IMR-90 (cell line): Measurements from ENCODE around the gene COL13A1. TPM values are rescaled to one million over a fixed set of nuclear protein-coding genes. Genes with fewer than 3 reads are reported as not detected.

Source experiments
- ATAC-seq: fragments of 200-7000 bp; cut with Tn5 transposase; 2 replicates; pipeline ENCODE4 v1.9.1; 2020; ENCODE audit warnings: low read depth, mild to moderate bottlenecking, moderate library complexity
- BruUV-seq: library from RNA; stranded (reverse); fragments of 400-500 nt; replicated peaks from 2 replicates; lab custom pipeline; 2021; lab: Mats Ljungman, UMichigan
- CTCF ChIA-PET: fragments of 300-600 bp; formaldehyde crosslinking; extraction: SDS; loops from one replicate; lab custom pipeline; 2021; ENCODE audit warnings: antibody characterized with exemption; lab: Yijun Ruan, JAX
- POLR2A ChIA-PET: fragments of 300-600 bp; sonication (Branson Sonifier 250); formaldehyde crosslinking; loops from one replicate; lab custom pipeline; 2022; ENCODE audit warnings: antibody characterized with exemption; ENCODE audit not compliant: unreplicated experiment; lab: Charles Lee
- DNase-seq: peaks from one replicate; pipeline ENCODE4 v3.0.0; 2013
- H2AFZ ChIP-seq: replicated peaks from 2 replicates; pipeline ENCODE3; 2013; ENCODE audit warnings: low read length, mild to moderate bottlenecking; ENCODE audit not compliant: poor library complexity
- H2AK5ac ChIP-seq: 2 replicates; pipeline ENCODE4 v1.6.1; 2013; ENCODE audit warnings: low read depth, low read length, inconsistent platforms
- H2AK9ac ChIP-seq: replicated peaks from 2 replicates; pipeline ENCODE3; 2013; ENCODE audit warnings: mild to moderate bottlenecking, low read depth, low read length, moderate library complexity; ENCODE audit not compliant: poor library complexity
- H2BK120ac ChIP-seq: 2 replicates; pipeline ENCODE4 v1.6.1; 2013; ENCODE audit warnings: low read depth, low read length, inconsistent platforms
- H2BK15ac ChIP-seq: 3 replicates; pipeline ENCODE4 v1.6.1; 2013; ENCODE audit warnings: low read depth, low read length, inconsistent platforms
- H2BK20ac ChIP-seq: 2 replicates; pipeline ENCODE4 v1.6.1; 2013; ENCODE audit warnings: low read depth, mild to moderate bottlenecking, inconsistent platforms, low read length, moderate library complexity
- H2BK5ac ChIP-seq: 2 replicates; pipeline ENCODE4 v1.6.1; 2013; ENCODE audit warnings: mild to moderate bottlenecking, low read depth, low read length, inconsistent platforms; ENCODE audit not compliant: poor library complexity, severe bottlenecking
- H3K14ac ChIP-seq: replicated peaks from 2 replicates; pipeline ENCODE4 v1.6.1; 2013; ENCODE audit warnings: low read depth, low read length, inconsistent platforms
- H3K18ac ChIP-seq: 2 replicates; pipeline ENCODE4 v1.6.1; 2013; ENCODE audit warnings: low read depth, low read length, control low read depth
- H3K23ac ChIP-seq: 2 replicates; pipeline ENCODE4 v1.6.1; 2013; ENCODE audit warnings: low read depth, low read length, inconsistent platforms
- H3K27ac ChIP-seq: 2 replicates; pipeline ENCODE4 v1.5.1; 2013; ENCODE audit warnings: mild to moderate bottlenecking, control low read depth, low read length; ENCODE audit not compliant: insufficient read depth
- H3K27me3 ChIP-seq: 2 replicates; pipeline ENCODE4 v1.6.1; 2013; ENCODE audit warnings: low read length; ENCODE audit not compliant: control insufficient read depth, insufficient read depth
- H3K36me3 ChIP-seq: 2 replicates; pipeline ENCODE4 v1.6.1; 2013; ENCODE audit warnings: low read length, mixed read lengths; ENCODE audit not compliant: control insufficient read depth, insufficient read depth
- H3K4ac ChIP-seq: 2 replicates; pipeline ENCODE4 v1.6.1; 2013; ENCODE audit warnings: low read depth, low read length, inconsistent platforms
- H3K4me1 ChIP-seq: 2 replicates; pipeline ENCODE4 v1.6.1; 2013; ENCODE audit warnings: low read length, mixed read lengths; ENCODE audit not compliant: control insufficient read depth, insufficient read depth
- H3K4me2 ChIP-seq: 2 replicates; pipeline ENCODE4 v1.6.1; 2013; ENCODE audit warnings: low read depth, mild to moderate bottlenecking, control low read depth, low read length, moderate library complexity
- H3K4me3 ChIP-seq: 2 replicates; pipeline ENCODE4 v1.5.1; 2013; ENCODE audit warnings: low read depth, mild to moderate bottlenecking, control low read depth, low read length, moderate library complexity; ENCODE audit not compliant: insufficient read depth
- H3K56ac ChIP-seq: 2 replicates; pipeline ENCODE4 v1.6.1; 2013; ENCODE audit warnings: low read length, inconsistent platforms; ENCODE audit not compliant: insufficient read depth; ENCODE audit errors: extremely low read depth
- H3K79me1 ChIP-seq, 2 experiments: 2 replicates each; pipeline ENCODE4 v1.6.1; 2013; ENCODE audit warnings: low read length in 2 of 2, inconsistent platforms in 1 of 2, low read depth in 1 of 2
- H3K9ac ChIP-seq: 2 replicates; pipeline ENCODE4 v1.6.1; 2013; ENCODE audit warnings: low read depth, low read length, control low read depth
- H3K9me1 ChIP-seq: 2 replicates; pipeline ENCODE4 v1.6.1; 2013; ENCODE audit warnings: low read length, inconsistent platforms; ENCODE audit not compliant: insufficient read depth
- H3K9me3 ChIP-seq: 2 replicates; pipeline ENCODE4 v1.6.1; 2013; ENCODE audit warnings: low read length; ENCODE audit not compliant: control insufficient read depth, insufficient read depth
- H4K20me1 ChIP-seq: 2 replicates; pipeline ENCODE4 v1.6.1; 2013; ENCODE audit warnings: low read length, inconsistent platforms; ENCODE audit not compliant: insufficient read depth
- H4K5ac ChIP-seq: 2 replicates; pipeline ENCODE4 v1.6.1; 2013; ENCODE audit warnings: mild to moderate bottlenecking, low read depth, low read length, control low read depth
- H4K8ac ChIP-seq, 2 experiments: 2 replicates each; pipeline ENCODE4 v1.6.1; 2013; ENCODE audit warnings: low read depth in 2 of 2, low read length in 2 of 2, control low read depth in 1 of 2, inconsistent platforms in 1 of 2
- H4K91ac ChIP-seq: 2 replicates; pipeline ENCODE4 v1.6.1; 2013; ENCODE audit warnings: low read depth, low read length, inconsistent platforms; ENCODE audit not compliant: insufficient read depth
- BHLHE40 ChIP-seq: fragments of 150-350 bp; IDR thresholded peaks from 2 replicates; pipeline ENCODE4 v1.6.1; 2016; ENCODE audit warnings: mild to moderate bottlenecking, low read depth, low read length
- CEBPB ChIP-seq: IDR thresholded peaks from 2 replicates; pipeline ENCODE4 v1.6.1; 2012; ENCODE audit warnings: low read depth, low read length, improper control_type of control experiment
- CHD1 ChIP-seq: IDR thresholded peaks from 2 replicates; pipeline ENCODE4 v1.6.1; 2012; ENCODE audit warnings: low read depth, low read length, improper control_type of control experiment
- FOS ChIP-seq: fragments of 150-350 bp; IDR thresholded peaks from 2 replicates; pipeline ENCODE4 v1.6.1; 2016; ENCODE audit warnings: low read depth, low read length
- MAFK ChIP-seq: IDR thresholded peaks from 2 replicates; pipeline ENCODE4 v1.6.1; 2012; ENCODE audit warnings: low read depth, low read length, improper control_type of control experiment
- MAZ ChIP-seq: IDR thresholded peaks from 2 replicates; pipeline ENCODE4 v1.6.1; 2012; ENCODE audit warnings: low read depth, mild to moderate bottlenecking, low read length, improper control_type of control experiment, moderate library complexity, borderline replicate concordance
- MXI1 ChIP-seq: IDR thresholded peaks from 2 replicates; pipeline ENCODE4 v1.6.1; 2012; ENCODE audit warnings: low read depth, mild to moderate bottlenecking, low read length, moderate library complexity, borderline replicate concordance
- NFE2L2 ChIP-seq: fragments of 150-350 bp; IDR thresholded peaks from 2 replicates; pipeline ENCODE4 v1.6.1; 2016; ENCODE audit warnings: low read depth, mild to moderate bottlenecking, low read length
- POLR2A ChIP-seq: IDR thresholded peaks from 2 replicates; pipeline ENCODE4 v1.6.1; 2012; ENCODE audit warnings: mild to moderate bottlenecking, low read depth, low read length
- RAD21 ChIP-seq: IDR thresholded peaks from 2 replicates; pipeline ENCODE4 v1.6.1; 2012; ENCODE audit warnings: low read length, improper control_type of control experiment
- RCOR1 ChIP-seq: IDR thresholded peaks from 2 replicates; pipeline ENCODE4 v1.6.1; 2012; ENCODE audit warnings: mild to moderate bottlenecking, low read length, improper control_type of control experiment; ENCODE audit not compliant: insufficient replicate concordance
- RFX5 ChIP-seq: IDR thresholded peaks from 2 replicates; pipeline ENCODE4 v1.8.0; 2012; ENCODE audit warnings: low read depth, mild to moderate bottlenecking, low read length, moderate library complexity
- SMC3 ChIP-seq: fragments of 150-350 bp; IDR thresholded peaks from 2 replicates; pipeline ENCODE4 v1.6.1; 2016; ENCODE audit warnings: low read depth, mild to moderate bottlenecking, antibody characterized with exemption, low read length, moderate library complexity
- WGBS, 2 experiments: methylation state at CpG; one replicate each; pipeline versions ENCODE4 v1.1.5 to v1.1.7; 2013; ENCODE audit warnings: missing lambda C conversion rate in 2 of 2; ENCODE audit not compliant: insufficient read length in 1 of 2; ENCODE audit errors: extremely low coverage in 2 of 2; 5-methylcytosine and 5-hydroxymethylcytosine counted together
- dilution Hi-C: fragments of 300-500 bp; cut with HindIII; formaldehyde crosslinking; loops from one replicate; pipeline ENCODE4 v1.14.3; 2018; ENCODE audit warnings: low sequenced_read_pairs; ENCODE audit not compliant: unreplicated experiment
- in situ Hi-C: fragments of 300-500 bp; cut with MboI; formaldehyde crosslinking; loops from 3 replicates; pipeline ENCODE4 v1.14.3; 2019; ENCODE audit warnings: low sequenced_read_pairs, inconsistent platforms, mixed read lengths
- intact Hi-C: fragments of 100-400 bp; cut with micrococcal nuclease; formaldehyde crosslinking; loops from 2 replicates; pipeline ENCODE4 v1.10.0; 2022
- polyA plus RNA-seq, 3 experiments: library from polyadenylated mRNA; depleted of rRNA; stranded (reverse); fragments of >200 nt; gene quantifications; 2 replicates each; pipeline ENCODE4 v1.2.3, GENCODE V29; 2012; ENCODE audit warnings: low replicate concordance in 1 of 3
- total RNA-seq: library from RNA; depleted of rRNA; stranded (reverse); fragments of >200 nt; gene quantifications from 2 replicates; pipeline ENCODE4 v1.2.3, GENCODE V29; 2012
- TF ChIP-seq, protein P1 (sequence below): fragments of 150-350 bp; IDR thresholded peaks from 2 replicates; pipeline ENCODE4 v1.6.1; 2017; ENCODE audit warnings: mild to moderate bottlenecking, antibody characterized with exemption, low read length, low read depth
- TF ChIP-seq, protein P2 (sequence below): fragments of 150-350 bp; IDR thresholded peaks from 2 replicates; pipeline ENCODE4 v1.6.1; 2016; ENCODE audit warnings: low read depth, mild to moderate bottlenecking, low read length, moderate library complexity, borderline replicate concordance
- TF ChIP-seq, protein P3 (sequence below): conservative IDR thresholded peaks from 2 replicates; pipeline ENCODE4 v1.5.1; 2012; ENCODE audit warnings: mild to moderate bottlenecking, low read depth, low read length, improper control_type of control experiment

Gene COL13A1
- total and polyA plus RNA-seq, 2 of the 4 experiments (the other 2 are of a cell fraction), result 12.2 to 31.3 TPM

DNA sequence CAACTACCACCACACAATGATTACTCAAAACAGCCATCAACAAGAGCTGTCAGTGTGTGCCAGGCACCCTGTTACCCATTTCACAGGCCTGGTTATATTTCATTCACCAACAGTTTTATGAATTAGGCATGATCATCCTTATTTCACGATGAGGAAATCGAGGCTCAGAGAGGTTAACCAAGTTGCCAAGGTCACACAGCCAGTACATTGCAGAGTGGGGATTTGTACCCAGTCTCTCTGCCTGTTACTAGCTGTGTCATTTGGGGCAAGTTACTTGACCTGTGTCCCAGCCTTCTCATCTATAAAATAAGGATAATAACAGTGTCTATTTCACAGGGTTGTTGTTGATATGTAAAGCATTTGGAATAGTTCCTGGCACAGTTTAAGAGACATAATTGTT, 97.2 kb downstream of the COL13A1 start:
- POLR2A ChIA-PET, result no interaction called here

More for the DNA sequence above, 97.2 kb downstream of the COL13A1 start:
- no peak overlapping the region for H3K4me2 ChIP-seq
- H3K9me3 ChIP-seq, result no peaks in the 10 kb centered on the region
- no peaks in the 10 kb centered on the region for H3K79me1 ChIP-seq
- no peak overlapping the region for H2AFZ ChIP-seq
- peaks cover 20% of the 10 kb centered on the region for H3K9me1 ChIP-seq
- WGBS, 2 experiments, result no CpG with 5 or more reads among the region's 2 CpGs
- no peak overlapping the region for H3K9ac ChIP-seq
- CTCF ChIA-PET, result no interaction called here
- no peak overlapping the region for H4K8ac ChIP-seq
- no peak overlapping the region for H2BK120ac ChIP-seq
- H3K4ac ChIP-seq, result no peak overlapping the region
- H2AK5ac ChIP-seq, result no peak overlapping the region
- no TSS peak for BruUV-seq
- dilution Hi-C loops, result no loop called here
- no peak overlapping the region for H3K18ac ChIP-seq
- H2BK15ac ChIP-seq, result no peak overlapping the region
- no peak overlapping the region for H3K27ac ChIP-seq
- H2BK20ac ChIP-seq, result no peak overlapping the region
- peaks cover 12% of the 10 kb centered on the region; the same call in 1 of the 2 replicates for H3K4me1 ChIP-seq
- H4K20me1 ChIP-seq, result no peaks in the 10 kb centered on the region
- in situ Hi-C loops, result no loop called here
- H4K5ac ChIP-seq, result no peak overlapping the region
- TF ChIP-seq RCOR1 (no peak), POLR2A (no peak), CHD1 (no peak), RAD21 (no peak), NFE2L2 (no peak), MAFK (no peak), RFX5 (no peak), FOS (no peak), BHLHE40 (no peak), MAZ (no peak), SMC3 (no peak), MXI1 (no peak), CEBPB (no peak)
- TF ChIP-seq, protein P1, sequence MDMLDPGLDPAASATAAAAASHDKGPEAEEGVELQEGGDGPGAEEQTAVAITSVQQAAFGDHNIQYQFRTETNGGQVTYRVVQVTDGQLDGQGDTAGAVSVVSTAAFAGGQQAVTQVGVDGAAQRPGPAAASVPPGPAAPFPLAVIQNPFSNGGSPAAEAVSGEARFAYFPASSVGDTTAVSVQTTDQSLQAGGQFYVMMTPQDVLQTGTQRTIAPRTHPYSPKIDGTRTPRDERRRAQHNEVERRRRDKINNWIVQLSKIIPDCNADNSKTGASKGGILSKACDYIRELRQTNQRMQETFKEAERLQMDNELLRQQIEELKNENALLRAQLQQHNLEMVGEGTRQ, result no peak
- TF ChIP-seq, protein P2, sequence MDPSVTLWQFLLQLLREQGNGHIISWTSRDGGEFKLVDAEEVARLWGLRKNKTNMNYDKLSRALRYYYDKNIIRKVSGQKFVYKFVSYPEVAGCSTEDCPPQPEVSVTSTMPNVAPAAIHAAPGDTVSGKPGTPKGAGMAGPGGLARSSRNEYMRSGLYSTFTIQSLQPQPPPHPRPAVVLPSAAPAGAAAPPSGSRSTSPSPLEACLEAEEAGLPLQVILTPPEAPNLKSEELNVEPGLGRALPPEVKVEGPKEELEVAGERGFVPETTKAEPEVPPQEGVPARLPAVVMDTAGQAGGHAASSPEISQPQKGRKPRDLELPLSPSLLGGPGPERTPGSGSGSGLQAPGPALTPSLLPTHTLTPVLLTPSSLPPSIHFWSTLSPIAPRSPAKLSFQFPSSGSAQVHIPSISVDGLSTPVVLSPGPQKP, result no peak
- TF ChIP-seq, protein P3, sequence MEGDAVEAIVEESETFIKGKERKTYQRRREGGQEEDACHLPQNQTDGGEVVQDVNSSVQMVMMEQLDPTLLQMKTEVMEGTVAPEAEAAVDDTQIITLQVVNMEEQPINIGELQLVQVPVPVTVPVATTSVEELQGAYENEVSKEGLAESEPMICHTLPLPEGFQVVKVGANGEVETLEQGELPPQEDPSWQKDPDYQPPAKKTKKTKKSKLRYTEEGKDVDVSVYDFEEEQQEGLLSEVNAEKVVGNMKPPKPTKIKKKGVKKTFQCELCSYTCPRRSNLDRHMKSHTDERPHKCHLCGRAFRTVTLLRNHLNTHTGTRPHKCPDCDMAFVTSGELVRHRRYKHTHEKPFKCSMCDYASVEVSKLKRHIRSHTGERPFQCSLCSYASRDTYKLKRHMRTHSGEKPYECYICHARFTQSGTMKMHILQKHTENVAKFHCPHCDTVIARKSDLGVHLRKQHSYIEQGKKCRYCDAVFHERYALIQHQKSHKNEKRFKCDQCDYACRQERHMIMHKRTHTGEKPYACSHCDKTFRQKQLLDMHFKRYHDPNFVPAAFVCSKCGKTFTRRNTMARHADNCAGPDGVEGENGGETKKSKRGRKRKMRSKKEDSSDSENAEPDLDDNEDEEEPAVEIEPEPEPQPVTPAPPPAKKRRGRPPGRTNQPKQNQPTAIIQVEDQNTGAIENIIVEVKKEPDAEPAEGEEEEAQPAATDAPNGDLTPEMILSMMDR, result no peak
- ATAC-seq, result no peak
- H3K14ac ChIP-seq, result no peak overlapping the region
- no peak overlapping the region for H3K56ac ChIP-seq
- H3K23ac ChIP-seq, result no peak overlapping the region
- H3K4me3 ChIP-seq, result no peak overlapping the region
- no peak for DNase-seq
- H2AK9ac ChIP-seq, result no peak overlapping the region
- H2BK5ac ChIP-seq, result no peak overlapping the region
- no peaks in the 10 kb centered on the region for H3K36me3 ChIP-seq
- intact Hi-C loops, result no loop called here
- no peaks in the 10 kb centered on the region for H3K27me3 ChIP-seq
- no peak overlapping the region for H4K91ac ChIP-seq
